AG04450 (cell line): ENCODE measurements around the gene KRTAP2-2. TPM values are rescaled to one million over a fixed set of nuclear protein-coding genes. Genes with fewer than 3 reads are reported as not detected.
"Not testable (repeated sequence)": the region's sequence is repeated elsewhere in the genome, so short reads cannot be mapped to it uniquely, and the experiment has no call there.

Experiments
- CTCF ChIA-PET: fragments of 300-600, 350-600 bp; formaldehyde crosslinking; extraction: SDS; loops from one replicate; lab custom pipeline; 2022; ENCODE audit warnings: antibody characterized with exemption, inconsistent platforms; lab: Charles Lee
- POLR2A ChIA-PET: fragments of 350-600 bp; formaldehyde crosslinking; extraction: SDS; loops from one replicate; lab custom pipeline; 2021; ENCODE audit warnings: antibody characterized with exemption, inconsistent platforms; lab: Yijun Ruan, JAX
- DNase-seq: peaks from one replicate; pipeline ENCODE4 v3.0.0-alpha.2; 2011; ENCODE audit warnings: low read depth, low spot score
- H3K27ac ChIP-seq: one replicate; pipeline ENCODE4 v1.5.1; 2012; ENCODE audit warnings: low read depth, low read length, control low read depth
- H3K27me3 ChIP-seq: one replicate; pipeline ENCODE4 v1.6.0; 2012; ENCODE audit warnings: low read length; ENCODE audit not compliant: control insufficient read depth, insufficient read depth
- H3K4me3 ChIP-seq: 2 replicates; pipeline ENCODE4 v1.5.1; 2011; ENCODE audit warnings: mild to moderate bottlenecking, low read depth, low read length, control low read depth
- H3K9me3 ChIP-seq: 2 replicates; pipeline ENCODE4 v1.5.1; 2012; ENCODE audit warnings: low read length; ENCODE audit not compliant: control insufficient read depth, insufficient read depth
- polyA plus RNA-seq: library from polyadenylated mRNA; depleted of rRNA; stranded (reverse); fragments of >200 nt; gene quantifications from 2 replicates; pipeline ENCODE4 v1.2.3, GENCODE V29; 2011
- TF ChIP-seq, protein P1 (sequence below): IDR thresholded peaks from 2 replicates; pipeline ENCODE4 v1.5.1; 2011; ENCODE audit warnings: low read depth, low read length, control low read depth, inconsistent platforms

The KRTAP2-2 gene
- polyA plus RNA-seq, 1 experiment: not detected

DNA sequence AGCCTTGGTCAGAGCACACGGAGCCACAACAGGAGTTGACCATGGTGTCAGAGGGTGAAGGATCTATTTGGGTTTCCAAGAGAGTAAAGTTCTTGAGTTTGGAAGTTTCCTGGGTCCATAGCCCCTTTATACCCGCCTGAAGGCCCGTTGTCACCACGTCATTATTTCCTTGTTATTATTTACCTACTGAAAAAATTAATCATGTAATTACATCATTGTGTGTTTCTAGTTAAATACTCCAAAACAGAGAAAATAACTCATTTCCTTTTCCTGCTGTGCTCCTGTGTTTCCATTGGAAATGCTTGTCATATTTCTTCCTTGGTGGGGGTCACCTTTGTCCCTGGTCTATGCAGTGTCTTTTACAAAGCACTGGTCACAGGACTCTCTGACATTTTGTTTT lies 43.0 kb upstream of the KRTAP2-2 start, which contains the start of gene KRTAP4-8:
KRTAP4-8 (minus strand) TSS at position 101 of the 400 bp plus-strand sequence; CDS start at position 43, 58 bp downstream.
- TF ChIP-seq, protein P1, sequence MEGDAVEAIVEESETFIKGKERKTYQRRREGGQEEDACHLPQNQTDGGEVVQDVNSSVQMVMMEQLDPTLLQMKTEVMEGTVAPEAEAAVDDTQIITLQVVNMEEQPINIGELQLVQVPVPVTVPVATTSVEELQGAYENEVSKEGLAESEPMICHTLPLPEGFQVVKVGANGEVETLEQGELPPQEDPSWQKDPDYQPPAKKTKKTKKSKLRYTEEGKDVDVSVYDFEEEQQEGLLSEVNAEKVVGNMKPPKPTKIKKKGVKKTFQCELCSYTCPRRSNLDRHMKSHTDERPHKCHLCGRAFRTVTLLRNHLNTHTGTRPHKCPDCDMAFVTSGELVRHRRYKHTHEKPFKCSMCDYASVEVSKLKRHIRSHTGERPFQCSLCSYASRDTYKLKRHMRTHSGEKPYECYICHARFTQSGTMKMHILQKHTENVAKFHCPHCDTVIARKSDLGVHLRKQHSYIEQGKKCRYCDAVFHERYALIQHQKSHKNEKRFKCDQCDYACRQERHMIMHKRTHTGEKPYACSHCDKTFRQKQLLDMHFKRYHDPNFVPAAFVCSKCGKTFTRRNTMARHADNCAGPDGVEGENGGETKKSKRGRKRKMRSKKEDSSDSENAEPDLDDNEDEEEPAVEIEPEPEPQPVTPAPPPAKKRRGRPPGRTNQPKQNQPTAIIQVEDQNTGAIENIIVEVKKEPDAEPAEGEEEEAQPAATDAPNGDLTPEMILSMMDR: no peak
- Histone ChIP-seq H3K27ac (no peak within 1 kb of the TSS), H3K9me3 (no peaks in the 10 kb centered on the region), H3K4me3 (no peak within 1 kb of the TSS), H3K27me3 (no peaks in the 10 kb centered on the region)
- CTCF ChIA-PET: no interaction called here
- POLR2A ChIA-PET: no interaction called here
- DNase-seq: no peak

DNA sequence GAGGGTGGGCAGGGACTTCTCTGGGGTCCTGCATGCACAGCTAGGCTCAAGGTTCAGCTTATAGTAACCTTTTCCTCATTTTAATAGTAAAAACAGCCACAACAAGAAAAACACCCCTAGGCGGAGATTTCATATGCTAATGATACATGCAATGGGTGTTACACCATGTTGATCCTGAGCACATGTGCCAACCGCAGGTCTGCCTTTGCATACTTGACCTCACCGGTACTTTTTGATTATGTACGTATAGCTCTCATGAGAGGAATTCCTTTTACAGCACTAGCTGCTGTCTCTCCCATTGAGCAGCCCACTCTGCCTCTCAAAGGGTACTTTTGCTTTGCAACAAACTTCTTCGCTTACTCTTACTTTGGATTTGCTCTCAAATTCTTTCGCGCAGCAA lies 41.0 kb upstream of the KRTAP2-2 start:
- Histone ChIP-seq H3K9me3 (no peaks in the 10 kb centered on the region), H3K27ac (no peak overlapping the region), H3K27me3 (no peaks in the 10 kb centered on the region), H3K4me3 (no peak overlapping the region)
- POLR2A ChIA-PET: no interaction called here
- DNase-seq: no peak
- TF ChIP-seq, protein P1: no peak
- CTCF ChIA-PET: no interaction called here

DNA sequence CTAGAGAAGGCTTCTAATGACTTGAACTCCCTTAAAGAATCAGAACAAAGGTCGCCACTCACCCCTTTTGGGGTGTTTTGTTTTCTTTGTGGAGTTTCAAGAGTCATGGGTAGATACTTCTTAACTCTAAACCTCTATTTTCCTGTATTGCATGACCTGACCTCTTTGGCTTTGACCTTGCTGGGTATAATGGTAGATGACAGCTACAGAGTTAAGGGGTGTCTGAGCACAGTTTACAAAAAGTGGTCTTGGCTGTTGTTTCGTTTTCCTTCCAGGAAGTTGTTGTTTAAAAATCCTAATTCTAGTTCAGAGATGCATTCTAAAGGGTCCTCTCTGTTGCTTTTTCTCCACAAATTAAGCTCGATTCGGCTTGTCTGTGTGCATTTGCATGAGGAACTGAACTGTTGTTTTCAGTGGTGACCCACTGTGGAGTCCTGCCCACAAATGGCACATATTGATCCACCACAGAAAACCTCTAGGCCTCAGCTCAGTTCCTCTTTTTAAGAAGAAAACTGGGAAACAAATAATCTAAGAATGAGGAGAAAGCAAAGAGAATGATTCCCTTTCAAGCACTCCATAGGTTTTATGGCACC lies 33.8 kb upstream of the KRTAP2-2 start:
- DNase-seq, H3K9me3 ChIP-seq, H3K27me3 ChIP-seq, H3K4me3 ChIP-seq, H3K27ac ChIP-seq, POLR2A ChIA-PET: not testable (repeated sequence)
- CTCF ChIA-PET: interaction anchor here (0.7 kb wide), 1 partner anchor 9 kb away, joined by 4 read pairs; no protein-coding TSS in a partner anchor

DNA sequence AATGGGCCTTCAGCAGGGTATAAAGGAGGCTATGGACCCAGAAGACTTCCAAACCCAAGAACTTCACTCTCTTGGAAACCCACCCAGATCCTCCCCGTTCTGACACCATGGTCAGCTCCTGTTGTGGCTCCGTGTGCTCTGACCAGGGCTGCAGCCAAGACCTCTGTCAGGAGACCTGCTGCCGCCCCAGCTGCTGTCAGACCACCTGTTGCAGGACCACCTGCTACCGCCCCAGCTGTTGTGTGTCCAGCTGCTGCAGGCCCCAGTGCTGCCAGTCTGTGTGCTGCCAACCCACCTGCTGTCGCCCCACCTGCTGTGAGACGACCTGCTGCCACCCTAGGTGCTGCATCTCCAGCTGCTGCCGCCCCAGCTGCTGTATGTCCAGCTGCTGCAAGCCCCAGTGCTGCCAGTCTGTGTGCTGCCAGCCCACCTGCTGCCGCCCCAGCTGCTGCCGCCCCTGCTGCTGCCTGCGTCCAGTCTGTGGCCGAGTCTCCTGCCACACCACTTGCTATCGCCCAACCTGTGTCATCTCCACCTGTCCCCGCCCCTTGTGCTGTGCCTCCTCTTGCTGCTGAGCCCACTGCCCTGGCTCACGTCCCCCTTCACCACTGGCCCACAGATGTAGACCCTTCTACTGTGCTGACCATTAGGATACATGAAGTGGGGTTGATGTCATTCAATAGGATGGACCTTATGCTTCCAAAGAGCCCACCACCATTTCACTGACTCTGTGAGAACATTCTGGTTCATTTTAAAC lies 29.2 kb upstream of the KRTAP2-2 start, which contains the start of gene KRTAP4-7:
KRTAP4-7 (plus strand) TSS at position 51 of the 757 bp plus-strand sequence; CDS start at position 108, 57 bp downstream.
- H3K27me3 ChIP-seq, H3K9me3 ChIP-seq, H3K4me3 ChIP-seq, H3K27ac ChIP-seq, CTCF ChIA-PET, DNase-seq, POLR2A ChIA-PET: not testable (repeated sequence)

DNA sequence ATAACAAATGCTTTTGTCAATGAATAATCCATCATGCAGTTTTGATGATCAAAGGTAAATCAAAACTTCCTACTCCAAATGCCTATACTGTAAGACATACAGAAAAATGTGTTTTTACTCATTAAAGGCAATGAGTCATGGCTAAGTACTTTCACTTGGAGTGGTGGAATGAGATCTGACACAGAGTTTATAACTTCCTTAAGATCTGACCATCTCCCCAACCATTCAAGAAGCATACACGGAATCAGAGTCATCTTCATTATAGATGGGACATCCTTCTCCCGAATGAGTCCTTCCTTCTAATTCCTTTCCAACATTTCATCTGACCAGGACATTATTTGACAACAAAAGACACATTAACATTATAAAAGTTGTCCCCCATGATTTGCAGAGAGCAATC lies 28.4 kb upstream of the KRTAP2-2 start:
- CTCF ChIA-PET, DNase-seq, H3K27me3 ChIP-seq, H3K27ac ChIP-seq, POLR2A ChIA-PET, H3K4me3 ChIP-seq, H3K9me3 ChIP-seq: not testable (repeated sequence)

DNA sequence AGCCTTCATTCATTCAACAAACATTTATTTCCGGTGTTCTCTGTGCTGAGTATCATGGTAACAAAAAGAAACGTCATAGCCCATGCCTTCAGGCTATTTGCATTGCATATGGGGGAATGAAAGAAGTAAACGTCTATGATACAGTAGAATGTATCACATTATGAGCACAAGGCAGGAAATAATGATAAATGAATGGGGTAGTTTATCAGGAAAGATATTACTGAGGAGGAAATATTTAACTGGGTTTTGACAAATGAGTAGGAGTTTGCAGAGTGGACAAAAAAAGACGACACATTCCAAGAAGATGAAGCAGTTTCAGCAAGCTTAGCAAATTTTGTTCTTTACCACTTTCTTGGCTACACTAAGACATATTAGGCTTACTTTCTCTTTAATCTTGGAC lies 27.6 kb upstream of the KRTAP2-2 start:
- H3K27ac ChIP-seq: no peak overlapping the region
- H3K4me3 ChIP-seq: no peak overlapping the region
- DNase-seq: no peak
- CTCF ChIA-PET: no interaction called here
- TF ChIP-seq, protein P1: no peak
- no peaks in the 10 kb centered on the region for H3K27me3 ChIP-seq
- POLR2A ChIA-PET: no interaction called here
- no peaks in the 10 kb centered on the region for H3K9me3 ChIP-seq
